GM21367 (cell line): ENCODE data around the gene PTTG1IP2.
A peak's percentile ranks its signal among the peaks of the same experiment; 100 is the strongest.
"Not testable (repeated sequence)": the region's sequence is repeated elsewhere in the genome, so short reads cannot be mapped to it uniquely, and the experiment has no call there.

Experiments used
- ATAC-seq: cut with Tn5 transposase; IDR thresholded peaks from one replicate; pipeline ENCODE4 v1.9.1; 2021; ENCODE audit not compliant: unreplicated experiment

Gene PTTG1IP2

DNA sequence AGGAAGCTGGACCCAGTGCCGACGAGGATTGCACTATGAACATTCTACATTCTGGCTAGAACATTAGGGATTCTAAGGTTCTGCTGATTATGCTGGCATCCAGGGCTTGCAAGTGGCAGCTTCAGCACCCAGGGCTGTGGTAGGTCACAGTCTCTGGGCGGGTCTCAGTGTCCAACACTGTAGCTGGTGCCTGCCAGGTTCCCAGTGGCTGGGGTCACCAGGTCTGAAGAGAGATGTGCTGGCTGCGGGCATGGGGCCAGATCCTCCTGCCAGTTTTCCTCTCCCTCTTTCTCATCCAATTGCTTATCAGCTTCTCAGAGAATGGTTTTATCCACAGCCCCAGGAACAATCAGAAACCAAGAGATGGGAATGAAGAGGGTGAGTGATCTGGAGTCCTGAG is at the start of gene PTTG1IP2:
TSS of gene PTTG1IP2 (plus strand) at position 86 of the 400 bp plus-strand sequence. CDS start at position 234, 148 bp downstream.
- no peak for ATAC-seq

DNA sequence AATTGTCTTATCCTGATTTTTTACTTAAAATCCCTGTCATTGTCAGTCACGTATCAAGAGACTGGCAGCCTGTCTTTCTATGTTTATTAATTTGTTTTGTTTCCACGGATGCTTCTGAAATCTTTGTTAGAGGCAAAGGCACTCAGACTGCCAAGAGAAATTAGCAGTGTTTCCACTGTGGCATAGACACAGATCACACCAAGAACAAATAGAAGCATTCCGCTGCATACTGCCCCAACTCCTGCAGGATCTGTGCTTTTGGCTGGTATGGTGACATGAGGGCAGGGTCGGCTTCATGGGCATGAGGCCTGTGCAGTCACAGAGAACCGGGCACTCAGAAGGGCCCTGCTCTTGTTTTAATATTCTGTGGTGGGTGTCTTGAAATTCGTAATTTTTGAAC is 47.8 kb upstream of the PTTG1IP2 start:
- no peak for ATAC-seq

DNA sequence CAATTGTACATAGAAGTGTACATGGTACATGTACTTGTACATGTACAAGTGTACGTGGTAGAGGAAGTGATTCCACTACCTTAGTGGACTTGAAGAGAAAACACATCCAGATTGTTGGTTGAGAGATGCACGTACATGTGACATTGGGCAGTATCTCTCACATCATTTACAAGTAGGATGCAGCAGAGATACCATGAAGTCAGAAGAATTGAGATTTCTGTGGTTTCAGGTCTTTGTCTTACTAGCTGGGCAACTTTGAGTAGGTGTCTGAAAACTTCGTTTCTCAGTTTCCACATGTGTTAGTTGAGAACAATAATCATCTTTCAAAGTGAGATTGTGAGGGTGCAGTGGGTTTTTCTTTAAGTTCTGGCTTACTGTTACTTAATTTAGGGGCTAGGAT is 44.7 kb upstream of the PTTG1IP2 start:
- peak; percentile 97 for ATAC-seq

DNA sequence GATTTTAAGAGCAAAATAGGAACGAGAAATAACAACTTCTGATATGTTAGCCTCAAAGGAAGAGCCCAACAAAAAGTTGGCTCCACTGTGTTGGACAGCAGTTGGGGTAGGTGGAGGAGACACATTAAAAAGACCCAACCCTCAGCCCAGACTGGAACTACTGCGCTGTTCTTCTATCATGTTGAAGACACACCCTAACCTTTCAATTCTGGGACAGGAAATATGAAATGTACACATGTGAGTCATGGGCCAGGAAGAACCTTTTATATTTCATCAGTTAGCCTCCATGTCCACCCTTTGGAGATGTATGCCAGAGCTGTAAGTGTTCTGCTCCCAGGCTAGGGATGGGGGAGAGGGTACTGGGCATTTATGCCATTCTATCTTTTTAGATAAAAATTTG is 44.1 kb upstream of the PTTG1IP2 start:
- no peak for ATAC-seq

DNA sequence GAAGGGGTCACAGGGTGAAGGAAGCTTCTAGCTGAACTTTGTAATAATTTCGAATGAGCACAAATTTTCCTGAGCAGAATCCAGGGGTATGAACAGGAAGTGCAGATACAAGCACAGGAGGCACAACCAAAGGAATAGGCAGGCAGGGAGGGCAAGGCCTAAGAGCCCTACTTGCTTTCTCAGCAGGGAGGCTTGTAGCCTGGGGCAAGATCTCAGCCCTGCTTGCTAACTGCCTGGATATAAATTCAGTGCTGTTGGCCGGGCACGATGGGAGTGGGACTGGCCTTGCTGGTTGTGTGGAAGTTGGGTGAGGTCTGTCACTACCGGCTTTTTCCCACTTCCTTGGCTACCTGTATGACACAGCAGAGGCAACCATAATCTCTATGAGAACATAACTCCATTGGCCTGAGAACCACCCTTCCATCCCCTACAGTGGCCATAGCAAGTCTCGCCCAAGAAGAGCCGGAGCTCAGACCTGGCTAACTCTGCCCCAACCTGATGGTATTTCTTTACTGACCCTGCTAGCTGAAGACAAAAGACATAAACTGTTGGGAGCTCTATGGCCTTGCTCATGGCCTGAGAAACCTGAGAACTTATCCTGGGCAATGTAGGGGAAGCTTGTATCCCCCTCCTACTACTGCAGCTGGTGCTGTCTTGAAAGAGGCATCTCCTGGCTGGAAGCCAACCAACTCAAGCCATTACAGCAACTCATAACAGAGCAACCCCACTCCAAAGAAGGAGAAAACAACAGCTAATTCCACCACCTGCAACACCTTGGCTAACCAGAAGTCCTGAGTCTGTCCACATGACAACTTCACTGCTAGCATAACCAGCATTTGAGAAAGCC is 38.6 kb upstream of the PTTG1IP2 start:
- no peak for ATAC-seq

DNA sequence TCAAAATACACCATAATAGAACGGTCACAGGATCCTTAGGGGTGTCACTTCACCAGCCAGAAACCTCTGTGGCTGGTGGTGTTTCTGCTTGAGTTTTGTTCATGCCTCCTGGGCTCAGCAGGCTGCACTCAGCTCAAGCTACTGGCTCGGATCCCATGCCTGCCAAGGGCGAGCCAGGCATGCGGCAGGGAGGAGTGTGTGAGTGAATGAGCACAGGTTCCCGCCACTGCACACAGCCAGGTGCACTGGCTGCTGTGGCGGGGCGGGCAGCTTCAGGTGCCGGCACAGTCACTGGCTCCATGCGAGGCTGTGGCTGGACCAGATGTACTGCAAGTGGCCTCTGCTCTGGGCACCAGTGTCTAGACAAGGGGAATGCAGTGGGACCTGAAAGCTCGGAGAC is 36.7 kb upstream of the PTTG1IP2 start:
- no peak for ATAC-seq

DNA sequence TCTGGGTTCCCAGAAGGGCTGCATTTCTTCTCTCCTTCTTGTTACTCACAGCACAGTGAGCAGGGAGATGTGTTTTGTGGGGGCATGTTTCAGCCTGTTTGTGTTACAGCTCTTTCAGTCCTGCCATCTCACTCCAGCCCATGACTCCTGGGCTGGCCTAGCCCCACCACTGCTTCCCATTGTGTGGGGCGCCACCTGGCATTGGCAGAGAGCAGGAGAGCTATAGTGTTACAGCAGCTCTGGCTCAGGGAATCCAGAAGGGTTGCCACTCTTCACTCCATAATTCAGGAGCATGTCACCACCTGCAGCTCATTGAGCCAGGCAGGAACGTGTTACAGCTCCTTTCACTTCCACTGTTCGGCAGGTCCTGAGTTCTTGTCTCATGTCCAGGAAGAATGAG is 36.2 kb upstream of the PTTG1IP2 start:
- no peak for ATAC-seq

DNA sequence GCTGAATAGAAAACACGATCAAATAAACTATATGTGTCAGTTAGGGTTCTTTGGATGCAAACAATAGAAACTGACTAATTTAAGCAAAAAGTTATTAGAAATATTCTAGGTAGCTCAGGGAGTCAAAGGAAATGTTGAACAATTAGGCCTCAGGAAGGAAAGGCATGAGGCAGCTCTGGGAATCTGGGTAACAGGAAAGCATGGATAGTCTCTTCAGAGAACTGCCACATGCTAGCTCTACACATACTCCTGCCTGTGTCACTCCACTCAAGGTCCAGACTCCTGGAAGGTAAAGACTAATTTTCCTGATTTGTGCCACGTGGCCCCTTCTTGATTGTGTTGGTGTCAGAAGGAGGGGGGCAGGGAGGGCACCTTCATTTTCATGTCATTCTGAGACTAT is 23.8 kb upstream of the PTTG1IP2 start:
- no peak for ATAC-seq

DNA sequence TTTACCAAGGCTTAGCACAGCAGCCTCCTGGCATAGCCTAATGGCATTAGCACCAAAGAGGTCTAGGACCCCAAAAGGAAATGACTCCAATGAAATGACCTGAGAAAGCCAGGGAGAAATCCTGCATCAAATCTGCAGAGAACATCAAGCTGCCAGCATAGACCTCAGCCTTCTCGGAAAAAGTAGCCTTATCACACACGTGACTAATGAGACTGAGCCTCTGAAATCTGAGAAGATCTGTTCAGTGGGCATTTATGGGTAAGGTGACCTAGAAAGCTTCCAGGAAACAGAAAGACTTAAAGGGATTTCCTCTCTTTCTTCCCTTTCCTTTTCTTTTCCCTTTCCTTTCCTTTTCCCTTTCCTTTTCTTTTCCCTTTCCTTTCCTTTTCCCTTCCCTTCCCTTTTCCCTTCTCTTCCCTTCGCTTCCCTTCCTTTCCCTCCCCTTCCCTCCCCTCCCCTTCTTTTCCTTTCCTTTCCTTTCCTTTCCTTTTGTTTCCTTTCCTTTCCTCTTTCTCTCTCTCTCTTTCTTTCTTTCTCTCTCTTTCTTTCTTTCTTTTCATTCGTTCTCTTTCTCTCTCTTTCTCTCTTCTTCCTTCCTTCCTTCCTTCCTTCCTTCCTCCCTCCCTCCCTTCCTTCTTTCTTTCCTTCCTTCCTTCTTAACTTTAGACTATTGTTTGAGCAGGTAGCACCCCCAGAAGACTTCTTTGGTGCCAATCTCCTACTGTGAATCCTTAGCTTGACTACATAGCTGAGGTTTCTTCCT is 23.1 kb upstream of the PTTG1IP2 start:
- no peak for ATAC-seq

DNA sequence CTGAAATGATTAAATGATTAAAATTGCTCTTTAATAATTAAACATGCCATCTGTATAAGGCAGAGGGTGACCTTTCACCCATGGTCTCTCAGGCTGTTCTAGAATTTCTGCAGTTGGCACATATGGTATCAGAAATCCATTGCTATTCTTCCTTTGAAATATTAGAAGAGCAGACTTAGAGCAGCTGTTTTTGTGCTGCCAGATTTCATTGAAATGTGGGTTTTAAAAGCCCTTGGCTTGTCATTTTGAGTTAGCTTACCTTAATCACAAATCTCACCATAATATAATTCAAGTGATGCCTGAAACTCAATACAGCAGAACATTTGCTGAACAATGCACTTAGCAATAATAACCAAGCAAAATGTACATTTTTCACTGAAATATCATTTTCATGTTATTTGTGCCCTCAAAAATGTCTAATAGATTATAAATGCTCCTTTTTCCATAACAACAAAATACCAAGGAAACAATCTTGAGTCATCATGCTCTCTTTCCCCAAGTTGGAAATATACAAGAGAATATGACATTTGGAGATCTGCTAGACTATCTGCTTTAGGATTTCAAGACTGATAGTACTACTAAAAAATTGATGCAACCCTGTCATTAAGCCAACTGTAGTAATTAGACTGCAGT is 16.1 kb upstream of the PTTG1IP2 start:
- no peak for ATAC-seq

DNA sequence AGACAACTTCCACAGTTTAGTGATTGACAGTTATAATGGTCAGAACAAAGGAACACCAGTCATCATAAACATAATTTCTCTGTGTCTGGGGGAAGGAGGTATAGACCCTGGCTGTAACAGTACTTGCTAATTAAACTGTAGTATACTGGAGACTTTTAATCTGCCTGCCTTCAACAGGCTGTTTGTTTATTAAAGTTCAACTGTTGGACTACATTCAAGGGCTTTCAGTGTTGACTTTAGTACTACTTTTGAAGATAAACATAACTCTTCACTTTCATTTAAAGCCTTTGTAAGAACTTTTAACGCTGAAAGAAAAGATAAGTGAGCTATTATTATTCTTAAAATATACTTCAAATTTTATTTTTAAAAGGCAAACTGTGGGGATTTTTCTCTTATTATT is 15.5 kb upstream of the PTTG1IP2 start:
- ATAC-seq: no peak

DNA sequence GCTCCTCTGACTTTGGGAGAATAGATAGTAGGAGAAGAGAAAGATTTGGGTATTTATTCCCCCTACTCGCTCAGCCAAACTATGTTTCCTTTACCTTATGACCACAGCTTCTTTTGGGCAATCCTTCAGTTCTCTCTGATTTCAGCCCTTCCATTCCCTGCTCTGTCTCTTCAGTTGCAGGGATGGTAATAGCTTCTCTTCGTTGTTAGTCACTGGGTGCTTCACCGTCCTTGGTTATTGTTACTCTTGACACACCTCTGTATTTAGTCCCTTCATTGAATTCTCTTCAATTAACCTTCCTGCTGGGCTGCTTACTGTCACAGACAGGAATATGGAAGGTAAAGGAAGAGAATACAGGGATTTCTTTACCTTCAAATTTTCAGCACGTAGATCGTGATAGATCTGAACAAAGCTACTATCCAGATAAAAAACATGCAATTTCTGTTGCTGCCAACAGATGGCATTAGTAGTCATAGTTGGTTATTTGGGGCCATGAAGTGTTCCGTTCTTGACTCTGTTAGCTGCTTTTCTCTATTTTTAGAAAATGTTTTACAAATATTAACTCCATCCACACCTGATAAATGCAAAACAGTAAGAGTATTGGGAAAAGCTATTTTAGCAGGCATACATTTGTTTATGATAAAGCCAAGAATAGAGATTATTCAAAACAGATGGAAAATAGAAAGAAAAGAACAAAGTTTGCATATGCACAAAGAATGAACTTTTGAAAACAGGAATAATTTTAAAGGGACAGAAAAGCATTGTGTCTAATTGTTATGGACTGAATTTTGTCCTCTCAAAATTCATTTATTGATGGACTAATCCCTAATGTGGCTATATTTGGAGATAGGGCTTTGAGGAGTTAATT is 14.0 kb upstream of the PTTG1IP2 start:
- ATAC-seq: peak; percentile 78

DNA sequence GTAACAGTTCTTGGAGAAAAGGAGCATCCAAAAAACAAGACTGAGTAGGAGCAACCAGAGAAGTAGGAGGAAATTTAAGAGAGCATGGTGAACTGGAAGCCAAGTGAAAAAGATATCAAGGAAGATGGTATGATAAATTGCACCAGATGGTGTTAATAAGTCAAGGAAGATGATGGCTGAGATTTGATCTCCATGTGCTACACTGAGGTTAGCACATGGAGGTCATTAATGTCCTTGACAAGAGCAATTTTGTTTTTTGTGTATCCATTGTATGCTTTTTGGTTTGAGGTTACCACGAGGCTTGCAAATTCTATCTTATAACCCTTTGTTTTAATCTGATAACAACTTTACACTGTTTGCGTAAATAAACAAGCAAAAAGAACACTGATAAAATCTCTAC is 11.3 kb upstream of the PTTG1IP2 start:
- ATAC-seq: no peak

DNA sequence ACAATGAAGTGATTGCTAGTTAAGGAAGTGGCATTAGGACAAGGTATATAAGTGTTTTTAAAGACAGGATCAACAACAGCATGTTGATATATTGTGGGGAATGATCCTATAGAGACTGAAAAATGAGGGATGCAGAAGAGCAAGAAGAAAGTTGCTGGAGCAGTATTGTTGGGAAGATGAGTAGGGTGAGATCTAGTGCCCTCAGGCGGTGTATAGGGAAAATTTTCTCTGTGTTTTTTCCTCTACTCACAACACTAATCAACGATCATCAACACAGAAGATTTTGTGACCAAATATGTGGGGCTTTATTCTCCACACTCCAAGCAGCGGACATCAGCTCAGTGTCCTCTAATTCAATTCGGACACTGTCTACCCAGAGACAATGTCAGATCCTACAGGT is 9.6 kb upstream of the PTTG1IP2 start:
- ATAC-seq: no peak

DNA sequence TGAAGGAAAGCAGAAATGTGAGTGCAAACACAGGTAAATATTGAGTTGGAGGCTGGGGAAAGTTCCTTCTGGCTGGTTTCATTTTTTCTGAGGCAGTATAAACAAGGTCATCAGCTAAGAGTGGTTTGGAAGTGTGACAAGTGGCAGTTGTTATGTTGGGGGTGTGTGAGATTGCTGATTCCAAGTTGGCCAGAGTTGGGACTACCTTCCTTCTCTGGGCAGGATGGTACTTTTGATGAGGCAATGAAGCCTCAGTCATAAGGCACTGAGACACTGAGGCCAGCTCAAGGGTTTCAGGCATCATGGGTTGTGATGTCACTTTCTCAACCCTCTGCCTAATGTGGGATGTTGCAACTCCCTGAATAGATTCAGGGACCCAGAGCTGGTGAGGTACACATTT is 8.2 kb upstream of the PTTG1IP2 start:
- no peak for ATAC-seq

DNA sequence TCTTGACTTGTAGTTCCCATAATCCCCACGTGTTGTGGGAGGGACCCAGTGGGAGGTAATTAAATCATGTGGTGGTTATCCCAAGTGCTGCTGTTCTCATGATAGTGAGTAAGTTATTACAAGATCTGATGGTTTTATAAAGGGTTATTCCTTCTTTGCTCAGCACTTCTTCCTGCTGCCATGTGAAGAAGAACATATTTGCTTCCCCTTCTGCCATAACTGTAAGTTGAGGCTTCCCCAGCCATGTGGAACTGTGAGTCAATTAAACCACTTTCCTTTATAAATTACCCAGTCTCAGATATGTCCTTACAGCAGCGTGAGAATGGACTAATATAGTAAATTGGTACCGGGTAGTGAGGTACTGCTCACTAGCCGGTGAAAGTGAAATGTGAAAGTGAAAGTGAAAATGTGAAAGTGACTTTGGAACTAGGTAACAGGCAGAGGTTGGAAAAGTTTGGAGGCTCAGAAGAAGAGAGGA is 6.2 kb upstream of the PTTG1IP2 start:
- not testable (repeated sequence) for ATAC-seq

DNA sequence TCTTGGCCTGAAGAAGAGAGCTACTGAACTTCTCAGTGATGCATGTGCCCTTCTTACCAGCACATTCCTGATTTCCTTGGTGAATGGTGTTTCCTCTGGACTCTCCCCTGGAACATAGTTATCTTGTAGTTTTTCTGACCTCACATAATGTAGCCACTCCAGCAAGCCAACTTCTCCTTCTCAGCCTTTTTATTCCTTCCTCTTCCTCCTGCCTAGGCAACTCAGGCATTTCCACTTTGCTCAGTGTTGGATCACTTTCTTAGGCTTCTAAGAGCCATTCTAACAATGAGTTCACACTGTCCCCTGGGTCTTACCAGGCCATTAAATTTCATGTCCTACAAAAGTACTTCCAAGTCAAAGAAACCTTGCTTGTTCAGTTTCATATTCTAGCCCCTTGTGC is 3.6 kb upstream of the PTTG1IP2 start:
- ATAC-seq: no peak

DNA sequence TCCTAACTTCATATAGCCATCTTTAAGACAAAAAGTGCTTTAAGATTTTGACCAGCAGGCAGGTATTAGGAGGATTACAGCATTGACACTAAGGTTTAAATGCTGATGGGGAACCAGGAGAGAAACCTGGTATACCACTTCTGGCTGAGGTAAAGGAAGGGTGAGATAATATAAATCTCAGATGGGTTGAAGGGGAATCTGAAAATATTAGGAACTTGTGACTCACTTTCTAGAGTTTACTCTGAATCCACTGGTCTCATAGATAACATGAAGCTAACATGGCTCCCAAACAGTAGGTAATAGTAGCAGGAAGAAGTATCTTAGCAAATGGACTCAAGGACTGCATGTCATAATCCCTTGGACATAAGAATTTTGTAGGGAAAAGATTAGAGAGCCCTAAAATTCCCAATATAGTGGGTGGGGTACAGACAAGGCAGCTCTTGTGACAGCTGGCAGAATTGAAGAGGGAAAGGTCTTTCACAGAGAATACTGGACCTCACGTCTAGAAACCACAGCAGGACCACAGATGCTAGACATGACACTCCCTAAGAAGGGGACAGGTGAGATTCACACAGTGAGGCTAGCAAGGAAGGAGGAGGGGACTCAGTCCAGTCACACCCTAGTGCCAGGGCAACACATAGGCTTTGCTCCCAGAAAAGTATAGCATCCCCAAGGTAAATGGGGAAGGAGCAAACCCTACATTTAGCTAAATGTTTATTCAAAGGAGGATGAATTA is 3.5 kb downstream of the PTTG1IP2 start:
- ATAC-seq: no peak

DNA sequence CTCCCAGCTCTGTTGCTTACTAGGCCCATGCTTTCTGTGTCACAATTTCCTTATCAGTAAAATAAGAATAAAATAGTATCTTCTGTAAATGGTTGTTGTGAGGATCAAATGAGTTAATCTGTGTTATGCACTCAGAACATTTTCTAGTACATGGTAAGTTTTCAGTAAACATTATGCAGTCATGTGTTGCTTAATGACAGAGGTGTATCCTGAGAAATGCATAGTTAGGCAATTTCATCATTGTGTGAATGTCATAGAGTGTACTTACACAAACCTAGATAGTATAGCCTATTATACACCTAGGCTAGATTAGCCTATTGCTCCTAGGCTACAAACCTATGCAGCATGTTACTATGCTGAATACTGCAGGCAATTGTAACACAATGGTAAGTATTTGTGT is 4.4 kb downstream of the PTTG1IP2 start:
- ATAC-seq: no peak
